Measurements from ENCODE around the gene UST. TPM values are rescaled to one million over a fixed set of nuclear protein-coding genes. Genes with fewer than 3 reads are reported as not detected.

Gene UST
- total and polyA plus RNA-seq, 2 experiments from 2014 or later = 8.0 to 11.7 TPM

DNA sequence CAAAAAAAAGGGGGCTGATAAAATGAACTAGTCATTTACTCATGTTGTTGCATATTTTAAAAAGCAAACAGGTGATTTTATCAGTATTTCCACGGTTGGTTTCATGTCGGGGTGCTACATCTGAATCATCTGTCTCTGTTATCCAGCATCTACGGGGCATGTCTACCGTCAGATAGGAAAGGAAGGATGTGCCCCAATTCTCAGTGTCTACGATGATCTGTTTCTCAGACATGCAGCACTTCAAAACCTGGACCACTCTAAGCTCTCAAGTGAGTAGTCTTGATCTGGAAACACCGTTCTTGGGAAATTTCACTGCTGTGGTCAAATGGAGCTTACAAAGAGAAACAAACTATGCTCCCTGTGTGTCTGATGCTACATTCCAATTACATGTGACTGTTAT is 330.4 kb downstream of the UST start:
- no peaks in the 10 kb centered on the region for H3K9me3 ChIP-seq (ENCODE audit: low read depth)
- no peak for TF ChIP-seq EZH2 (IDR thresholded peaks at IDR 0.05; ENCODE audit: borderline replicate concordance)
- no peak for TF ChIP-seq EZH2phosphoT487 (IDR thresholded peaks at IDR 0.05; ENCODE audit: low read depth, severe bottlenecking, unreplicated experiment)
- H3K79me2 ChIP-seq = no peaks in the 10 kb centered on the region
- no peaks in the 10 kb centered on the region for H3K9me2 ChIP-seq (replicated peaks; ENCODE audit: insufficient read depth)
- peak overlapping the region; percentile 17 for H3K27ac ChIP-seq
- H4K20me1 ChIP-seq (ENCODE audit: insufficient read depth, poor library complexity, severe bottlenecking) = no peaks in the 10 kb centered on the region
- H3K4me1 ChIP-seq (ENCODE audit: insufficient read depth) = peaks cover 29% of the 10 kb centered on the region
- H3K4me3 ChIP-seq = no peak overlapping the region
- no peaks in the 10 kb centered on the region for H3K27me3 ChIP-seq
- no peak overlapping the region for H3K4me2 ChIP-seq
- no peak overlapping the region for H2AFZ ChIP-seq
- DNase-seq (ENCODE audit: low spot score) = no peak
- H3K36me3 ChIP-seq (replicated peaks; ENCODE audit: insufficient read depth, low read depth) = no peaks in the 10 kb centered on the region
- WGBS (ENCODE audit: low lambda C conversion rate, missing lambda C conversion rate) = 83% methylated on average over 6 of the region's 6 CpGs

DNA sequence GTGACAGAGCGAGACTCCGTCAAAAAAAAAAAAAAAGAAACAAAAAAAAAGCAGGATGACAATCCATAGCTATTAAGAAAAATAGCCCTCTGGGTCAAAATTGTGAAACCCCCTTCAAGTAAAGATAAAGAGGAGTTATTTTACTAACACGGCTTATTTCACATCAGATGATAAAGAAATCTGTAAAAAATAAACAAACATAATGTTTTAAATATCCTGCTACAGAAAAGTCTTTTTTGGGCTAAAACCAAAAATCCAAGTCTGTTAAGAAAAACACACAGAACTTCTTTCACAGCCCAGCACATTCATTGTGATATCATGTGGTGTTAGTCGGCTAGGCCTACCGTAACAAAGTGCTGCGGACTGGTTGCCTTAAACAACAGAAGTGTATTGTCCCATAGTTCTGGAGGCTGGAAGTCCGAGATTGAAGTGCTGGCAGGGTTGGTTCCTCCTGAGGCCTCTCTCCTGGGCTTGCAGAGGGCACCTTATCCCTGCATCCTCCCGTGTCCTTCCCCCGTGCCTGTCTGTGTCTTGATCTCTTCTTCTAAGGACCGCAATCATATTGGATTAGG is 331.5 kb downstream of the UST start:
- Histone ChIP-seq H2AFZ (no peak overlapping the region), H3K27me3 (no peaks in the 10 kb centered on the region), H3K36me3 (replicated peaks; ENCODE audit: insufficient read depth, low read depth) (no peaks in the 10 kb centered on the region), H3K79me2 (no peaks in the 10 kb centered on the region), H3K4me1 (ENCODE audit: insufficient read depth) (peaks cover 32% of the 10 kb centered on the region), H3K9me3 (ENCODE audit: low read depth) (no peaks in the 10 kb centered on the region), H3K27ac (peak overlapping the region; percentile 14), H3K4me3 (no peak overlapping the region), H3K4me2 (no peak overlapping the region), H4K20me1 (ENCODE audit: insufficient read depth, poor library complexity, severe bottlenecking) (no peaks in the 10 kb centered on the region), H3K9me2 (replicated peaks; ENCODE audit: insufficient read depth) (no peaks in the 10 kb centered on the region)
- WGBS (ENCODE audit: low lambda C conversion rate, missing lambda C conversion rate) = 82% methylated on average over 10 of the region's 10 CpGs
- DNase-seq (ENCODE audit: low spot score) = no peak
- TF ChIP-seq EZH2phosphoT487 (IDR thresholded peaks at IDR 0.05; ENCODE audit: low read depth, severe bottlenecking, unreplicated experiment) (no peak), EZH2 (IDR thresholded peaks at IDR 0.05; ENCODE audit: borderline replicate concordance) (no peak)
- TF ChIP-seq, protein P1, sequence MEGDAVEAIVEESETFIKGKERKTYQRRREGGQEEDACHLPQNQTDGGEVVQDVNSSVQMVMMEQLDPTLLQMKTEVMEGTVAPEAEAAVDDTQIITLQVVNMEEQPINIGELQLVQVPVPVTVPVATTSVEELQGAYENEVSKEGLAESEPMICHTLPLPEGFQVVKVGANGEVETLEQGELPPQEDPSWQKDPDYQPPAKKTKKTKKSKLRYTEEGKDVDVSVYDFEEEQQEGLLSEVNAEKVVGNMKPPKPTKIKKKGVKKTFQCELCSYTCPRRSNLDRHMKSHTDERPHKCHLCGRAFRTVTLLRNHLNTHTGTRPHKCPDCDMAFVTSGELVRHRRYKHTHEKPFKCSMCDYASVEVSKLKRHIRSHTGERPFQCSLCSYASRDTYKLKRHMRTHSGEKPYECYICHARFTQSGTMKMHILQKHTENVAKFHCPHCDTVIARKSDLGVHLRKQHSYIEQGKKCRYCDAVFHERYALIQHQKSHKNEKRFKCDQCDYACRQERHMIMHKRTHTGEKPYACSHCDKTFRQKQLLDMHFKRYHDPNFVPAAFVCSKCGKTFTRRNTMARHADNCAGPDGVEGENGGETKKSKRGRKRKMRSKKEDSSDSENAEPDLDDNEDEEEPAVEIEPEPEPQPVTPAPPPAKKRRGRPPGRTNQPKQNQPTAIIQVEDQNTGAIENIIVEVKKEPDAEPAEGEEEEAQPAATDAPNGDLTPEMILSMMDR (IDR thresholded peaks at IDR 0.05; ENCODE audit: poor library complexity) = no peak

DNA sequence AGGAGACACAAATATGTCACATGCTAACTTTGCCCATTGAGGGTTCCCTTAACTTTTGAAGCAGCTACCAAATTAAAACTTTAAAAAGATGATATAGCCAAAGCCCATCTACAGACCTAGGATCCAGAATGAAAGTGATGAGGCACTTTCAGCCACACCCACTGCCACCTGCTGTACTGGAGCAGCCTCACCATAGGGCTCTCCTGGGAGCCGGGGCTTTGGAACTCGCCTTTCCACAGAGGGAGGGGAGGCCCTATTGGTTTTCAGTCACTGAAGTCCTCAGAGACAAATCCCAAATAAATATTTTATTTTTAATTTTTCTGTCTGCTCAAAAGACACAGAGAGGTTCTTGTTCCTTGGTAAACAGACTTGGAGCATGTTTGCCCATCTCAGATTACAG is 332.6 kb downstream of the UST start:
- H3K4me2 ChIP-seq = peak overlapping the region; percentile 1
- no peak overlapping the region for H3K4me3 ChIP-seq
- H3K36me3 ChIP-seq (replicated peaks; ENCODE audit: insufficient read depth, low read depth) = no peaks in the 10 kb centered on the region
- H3K4me1 ChIP-seq (ENCODE audit: insufficient read depth) = peaks cover 32% of the 10 kb centered on the region
- no peaks in the 10 kb centered on the region for H3K9me2 ChIP-seq (replicated peaks; ENCODE audit: insufficient read depth)
- TF ChIP-seq EZH2phosphoT487 (IDR thresholded peaks at IDR 0.05; ENCODE audit: low read depth, severe bottlenecking, unreplicated experiment) (no peak), EZH2 (IDR thresholded peaks at IDR 0.05; ENCODE audit: borderline replicate concordance) (no peak)
- TF ChIP-seq, protein P1 (IDR thresholded peaks at IDR 0.05; ENCODE audit: poor library complexity) = no peak
- H2AFZ ChIP-seq = no peak overlapping the region
- no peaks in the 10 kb centered on the region for H3K79me2 ChIP-seq
- no peaks in the 10 kb centered on the region for H3K27me3 ChIP-seq
- DNase-seq (ENCODE audit: low spot score) = no peak
- H3K27ac ChIP-seq = peak overlapping the region; percentile 77
- no peaks in the 10 kb centered on the region for H3K9me3 ChIP-seq (ENCODE audit: low read depth)
- no peaks in the 10 kb centered on the region for H4K20me1 ChIP-seq (ENCODE audit: insufficient read depth, poor library complexity, severe bottlenecking)
- 67% methylated on average over 2 of the region's 2 CpGs for WGBS (ENCODE audit: low lambda C conversion rate, missing lambda C conversion rate)

DNA sequence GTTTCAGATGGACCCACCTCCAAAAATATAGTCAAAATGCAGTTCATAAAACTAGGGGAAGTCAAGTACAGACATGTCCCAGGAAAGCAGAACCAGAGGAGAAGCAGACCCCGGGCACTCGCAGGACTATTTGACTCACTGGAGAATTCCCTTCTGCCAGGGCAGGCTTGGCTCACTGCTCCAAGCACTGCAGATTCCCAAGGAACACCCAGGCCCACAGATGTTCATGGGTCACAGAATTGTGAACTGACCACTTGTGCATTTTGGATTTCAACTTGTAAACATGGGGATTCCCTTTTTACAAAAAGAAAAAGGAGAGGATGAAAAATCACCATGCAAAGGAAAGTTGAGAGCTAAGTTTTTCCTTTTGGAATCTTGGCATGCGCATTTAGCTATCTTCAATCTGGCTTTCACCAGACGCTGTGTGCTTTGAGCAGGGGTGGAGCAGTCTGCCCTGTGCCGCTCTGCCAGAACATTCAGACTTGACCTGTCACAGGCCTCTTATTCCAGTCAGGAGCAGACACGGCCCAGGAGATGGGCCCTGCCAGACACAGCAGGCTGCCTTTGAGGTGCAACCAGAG is 333.2 kb downstream of the UST start:
- Histone ChIP-seq H3K4me2 (peak overlapping the region; percentile 16), H3K79me2 (no peaks in the 10 kb centered on the region), H3K27me3 (no peaks in the 10 kb centered on the region), H3K27ac (peak overlapping the region; percentile 77), H3K4me3 (no peak overlapping the region), H3K36me3 (replicated peaks; ENCODE audit: insufficient read depth, low read depth) (no peaks in the 10 kb centered on the region), H4K20me1 (ENCODE audit: insufficient read depth, poor library complexity, severe bottlenecking) (no peaks in the 10 kb centered on the region), H2AFZ (no peak overlapping the region), H3K9me3 (ENCODE audit: low read depth) (no peaks in the 10 kb centered on the region), H3K9me2 (replicated peaks; ENCODE audit: insufficient read depth) (no peaks in the 10 kb centered on the region), H3K4me1 (ENCODE audit: insufficient read depth) (peaks cover 32% of the 10 kb centered on the region)
- 51% methylated on average over 6 of the region's 6 CpGs for WGBS (ENCODE audit: low lambda C conversion rate, missing lambda C conversion rate)
- no peak for TF ChIP-seq EZH2 (IDR thresholded peaks at IDR 0.05; ENCODE audit: borderline replicate concordance)
- no peak for TF ChIP-seq EZH2phosphoT487 (IDR thresholded peaks at IDR 0.05; ENCODE audit: low read depth, severe bottlenecking, unreplicated experiment)
- TF ChIP-seq, protein P1 (IDR thresholded peaks at IDR 0.05; ENCODE audit: poor library complexity) = no peak
- peak; percentile 41 for DNase-seq (ENCODE audit: low spot score)
